ENCODE results near the gene SLC6A9.

Gene SLC6A9

DNA sequence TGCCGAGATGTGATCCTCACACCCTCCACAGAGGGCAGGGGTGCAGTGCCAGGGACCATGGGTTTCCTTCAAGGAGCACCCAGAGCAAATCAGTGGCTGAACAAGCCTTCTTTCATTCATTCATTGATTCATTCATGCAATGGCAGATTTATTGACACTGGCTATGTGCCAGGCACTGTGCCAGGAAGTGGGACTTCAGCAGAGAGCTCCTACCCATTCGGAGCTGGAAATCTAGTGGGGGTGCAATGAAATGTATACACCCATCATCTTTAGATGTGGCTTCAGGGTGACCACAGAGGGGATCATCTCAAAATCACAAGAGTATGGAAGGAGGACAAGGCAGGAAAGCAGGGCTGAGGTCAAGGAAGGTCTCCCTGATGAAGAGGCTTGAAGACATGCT is 18.9 kb downstream of the SLC6A9 start:
- no peak for TF ChIP-seq CTCF (IDR thresholded peaks at IDR 0.05; ENCODE audit: control insufficient read depth, insufficient read depth, low read depth, low read length, missing control alignments)
- no peak for DNase-seq (ENCODE audit: low read depth)
- no peak overlapping the region for H3K4me3 ChIP-seq (ENCODE audit: control insufficient read depth, low read depth, low read length)

DNA sequence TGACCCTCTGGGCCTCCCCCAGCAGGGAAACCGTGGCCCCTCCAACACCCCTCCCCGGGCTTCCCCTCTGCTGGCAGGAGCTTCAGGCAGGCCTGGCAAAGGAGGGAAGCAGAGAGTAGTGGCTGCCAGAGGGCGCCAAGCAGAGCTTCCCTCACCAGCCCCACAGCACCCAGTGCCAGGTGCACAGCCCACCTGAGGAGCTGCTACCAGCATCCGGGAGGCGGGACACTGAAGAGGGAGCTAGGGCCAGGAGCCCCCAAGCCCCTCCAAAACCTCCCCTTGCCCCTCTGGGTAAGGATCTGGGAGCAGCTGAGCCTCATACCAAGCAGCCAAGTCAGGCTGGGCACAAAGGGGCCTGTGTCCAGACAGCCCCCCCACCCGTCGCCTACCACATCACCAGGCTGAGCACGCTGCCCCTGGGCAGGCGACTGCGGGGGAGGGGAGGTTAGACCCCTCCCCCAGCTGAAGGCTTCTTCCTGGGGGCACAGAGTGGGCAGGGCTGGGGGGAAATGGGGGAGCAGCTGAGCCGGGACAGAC is 20.3 kb downstream of the SLC6A9 start:
- no peak overlapping the region for H3K4me3 ChIP-seq (ENCODE audit: control insufficient read depth, low read depth, low read length)
- no peak for TF ChIP-seq CTCF (IDR thresholded peaks at IDR 0.05; ENCODE audit: control insufficient read depth, insufficient read depth, low read depth, low read length, missing control alignments)
- no peak for DNase-seq (ENCODE audit: low read depth)

GRCh38 chr1:44008259-44008658 is 23.0 kb downstream of the SLC6A9 start:
- H3K4me3 ChIP-seq (ENCODE audit: control insufficient read depth, low read depth, low read length): no peak overlapping the region
- no peak for DNase-seq (ENCODE audit: low read depth)
- TF ChIP-seq CTCF (IDR thresholded peaks at IDR 0.05; ENCODE audit: control insufficient read depth, insufficient read depth, low read depth, low read length, missing control alignments): no peak

DNA sequence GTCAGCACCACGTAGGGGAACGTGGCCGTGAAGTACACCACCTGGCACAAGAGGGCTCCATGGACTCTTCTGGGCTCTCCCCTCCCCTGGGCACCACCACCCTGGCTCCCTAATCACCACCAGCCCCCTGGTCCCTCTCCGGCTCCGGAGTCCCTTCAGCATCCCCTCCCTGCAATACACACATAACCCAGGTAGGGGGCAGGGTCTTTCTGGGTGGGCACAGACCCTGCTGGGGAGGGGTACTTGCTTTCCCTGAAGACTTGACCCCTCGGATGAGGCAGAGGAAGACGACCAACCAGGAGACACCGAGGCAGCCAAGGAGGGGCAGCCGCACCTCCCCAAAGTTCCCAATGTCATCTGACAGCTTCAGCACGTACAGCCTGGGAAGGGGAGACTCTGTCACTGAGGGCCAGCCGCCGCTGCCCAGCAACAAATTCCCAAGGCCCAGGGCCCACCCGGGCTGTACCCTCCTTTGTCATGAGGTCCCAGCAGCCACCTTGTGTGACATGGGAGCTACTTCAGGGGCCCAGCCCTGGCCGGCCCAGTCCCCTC is 28.6 kb downstream of the SLC6A9 start:
- no peak overlapping the region for H3K4me3 ChIP-seq (ENCODE audit: control insufficient read depth, low read depth, low read length)
- peak; percentile 17 for TF ChIP-seq CTCF (IDR thresholded peaks at IDR 0.05; ENCODE audit: control insufficient read depth, insufficient read depth, low read depth, low read length, missing control alignments)
- DNase-seq (ENCODE audit: low read depth): no peak

DNA sequence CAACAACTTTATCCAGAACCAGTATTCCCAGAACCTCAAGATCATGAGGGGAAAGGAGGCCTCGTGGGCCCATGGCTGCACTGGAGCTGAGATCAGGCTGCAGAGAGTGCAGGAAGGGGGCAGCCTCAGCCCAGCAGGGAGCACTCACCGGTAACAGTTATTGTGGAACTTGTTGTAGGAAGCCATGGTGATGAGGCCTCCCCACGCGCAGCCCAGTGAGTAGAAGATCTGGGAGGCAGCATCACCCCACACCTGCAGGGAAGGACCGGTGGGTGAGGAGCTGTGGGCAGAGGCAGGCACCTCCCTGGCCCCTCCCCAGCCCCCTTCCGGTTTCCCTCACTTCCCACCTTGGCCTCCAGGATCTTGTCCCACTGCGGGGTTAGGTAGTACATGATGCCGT is 29.1 kb downstream of the SLC6A9 start:
- DNase-seq (ENCODE audit: low read depth): no peak
- no peak for TF ChIP-seq CTCF (IDR thresholded peaks at IDR 0.05; ENCODE audit: control insufficient read depth, insufficient read depth, low read depth, low read length, missing control alignments)

DNA sequence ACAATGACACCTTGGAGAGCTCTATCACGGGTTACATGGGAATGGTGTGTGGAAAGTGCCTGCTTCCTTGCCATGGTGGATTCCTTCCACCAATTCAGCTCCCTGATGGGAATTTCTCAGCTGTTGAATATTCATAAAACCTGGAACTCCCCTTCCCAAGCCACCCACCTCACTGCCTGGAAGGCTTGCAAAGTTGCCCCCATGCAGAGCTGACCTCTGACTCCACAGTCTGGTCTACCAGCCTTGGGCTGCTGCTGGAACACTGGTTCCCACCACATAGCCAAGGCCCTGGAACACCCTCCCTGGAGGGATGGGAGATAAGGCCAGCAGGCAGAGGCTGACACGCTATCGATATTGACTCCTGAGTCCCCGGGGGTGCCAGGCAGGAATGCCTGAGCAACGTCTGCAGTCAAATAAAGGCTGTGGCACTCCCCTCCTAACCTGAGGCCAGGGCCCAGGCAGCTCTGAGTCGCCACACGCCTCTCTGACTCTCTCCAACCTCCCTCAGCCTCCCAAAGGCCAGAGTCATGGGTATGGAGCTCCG is 31.1 kb downstream of the SLC6A9 start:
- H3K4me3 ChIP-seq (ENCODE audit: control insufficient read depth, low read depth, low read length): no peak overlapping the region
- no peak for DNase-seq (ENCODE audit: low read depth)
- TF ChIP-seq CTCF (IDR thresholded peaks at IDR 0.05; ENCODE audit: control insufficient read depth, insufficient read depth, low read depth, low read length, missing control alignments): no peak

More for the DNA sequence above, 29.1 kb downstream of the SLC6A9 start:
- no peak overlapping the region for H3K4me3 ChIP-seq (ENCODE audit: control insufficient read depth, low read depth, low read length)

Measured in AG09309 (cell line).